Left renal pelvis (tissue), 4 donors: Measurements from ENCODE around the gene CLASP1. TPM values are rescaled to one million over a fixed set of nuclear protein-coding genes. Genes with fewer than 3 reads are reported as not detected.
A peak's percentile ranks its signal among the peaks of the same experiment; 100 is the strongest.
"Not testable (repeated sequence)": the region's sequence is repeated elsewhere in the genome, so short reads cannot be mapped to it uniquely, and the experiment has no call there.

Experiments
- DNase-seq, 4 donors: peaks; one replicate each; pipeline ENCODE4 v3.0.0-alpha.2; 2013; ENCODE audit warnings: low read depth in 4 of 4, low spot score in 3 of 4
- polyA plus RNA-seq, 4 donors: library from polyadenylated mRNA; unstranded; fragments of 120-200 nt; gene quantifications; one replicate each; pipeline ENCODE4 v1.2.1, GENCODE V29; 2013; ENCODE audit not compliant: insufficient read length in 4 of 4

The CLASP1 gene
- polyA plus RNA-seq, 4 donors, result 40.4 to 45.9 (median 44.9) TPM

DNA sequence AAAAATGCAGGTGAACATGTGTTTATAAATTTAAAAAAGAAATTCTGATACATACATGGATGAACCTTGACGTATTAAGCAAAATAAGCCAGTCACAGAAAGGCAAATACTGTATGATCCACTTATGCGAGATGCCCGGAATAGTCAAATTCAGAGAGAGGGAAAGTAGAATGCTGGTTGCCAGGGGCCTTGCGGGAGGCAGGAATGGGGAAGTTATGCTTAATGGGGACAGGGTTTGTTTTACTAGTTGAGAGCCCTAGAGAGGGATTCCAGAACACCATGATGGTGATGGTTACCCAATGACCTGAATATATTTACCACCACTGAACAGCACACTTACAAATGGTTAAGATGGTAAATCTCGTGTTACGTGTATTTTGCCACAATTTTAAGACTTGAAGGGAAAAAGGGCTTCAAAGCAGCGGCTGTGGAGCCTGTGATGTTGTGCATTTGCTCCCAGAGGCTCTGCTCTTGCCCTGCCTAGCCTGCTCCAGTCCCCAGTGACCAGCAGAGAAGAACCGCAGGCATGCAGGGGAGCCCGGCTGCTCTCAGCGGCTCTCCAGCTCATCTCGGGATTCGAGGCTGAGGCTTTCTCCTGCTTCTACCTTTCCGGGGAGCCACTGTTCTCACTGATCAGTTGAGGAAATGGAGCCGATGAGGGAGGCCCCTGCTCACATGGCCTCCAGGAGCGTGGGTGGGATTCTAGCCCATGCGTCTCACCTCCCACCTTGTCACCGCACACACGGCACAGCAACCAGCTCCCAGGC, 312.6 kb downstream of the CLASP1 start:
- no peak for DNase-seq

DNA sequence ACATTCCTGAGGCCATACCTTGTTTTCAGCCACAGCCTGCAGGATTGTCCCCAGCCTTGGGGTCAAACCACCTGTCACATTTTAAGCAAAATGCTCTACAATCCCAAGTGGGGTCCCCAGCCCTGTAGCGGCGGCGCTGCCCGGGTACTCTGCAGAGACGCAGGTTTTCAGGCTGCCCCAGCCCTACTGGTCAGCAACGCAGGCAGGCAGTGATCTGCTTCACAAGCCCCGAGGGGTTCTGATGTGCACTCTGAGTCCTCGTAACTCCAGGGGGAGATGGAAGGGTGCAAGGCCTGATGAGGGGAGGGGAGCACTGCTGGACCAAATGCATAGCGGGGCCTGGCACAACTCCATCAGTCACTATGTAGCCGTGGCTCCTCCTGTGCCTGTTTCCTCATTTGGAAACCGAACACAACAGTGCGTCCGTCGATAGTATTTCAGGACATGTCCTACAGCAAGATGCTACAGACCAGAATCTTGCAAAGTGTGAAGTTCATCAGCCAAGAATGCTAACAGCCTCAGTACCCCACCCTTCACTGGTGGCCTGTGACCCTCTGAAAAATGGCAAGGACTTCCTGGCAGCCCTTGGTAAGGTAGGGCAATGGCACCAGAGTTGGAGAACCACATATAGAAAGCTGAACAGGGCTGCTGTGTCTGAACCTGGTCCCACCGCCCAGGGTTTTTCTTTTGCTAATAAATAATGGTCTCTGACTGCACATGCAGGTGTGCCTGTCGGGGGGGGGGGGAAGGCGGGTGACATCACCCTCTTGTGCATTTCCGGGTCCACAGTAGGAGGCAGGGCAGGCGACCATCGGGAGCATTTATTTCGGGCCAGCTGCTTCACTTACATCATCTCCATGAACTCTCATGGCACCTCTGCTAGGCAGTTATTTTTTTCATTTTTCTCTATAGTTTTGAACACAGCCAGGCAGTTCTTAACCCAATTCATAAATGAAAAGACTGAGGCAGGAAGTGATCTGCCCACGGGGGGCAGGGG, 313.7 kb downstream of the CLASP1 start:
- no peak for DNase-seq

DNA sequence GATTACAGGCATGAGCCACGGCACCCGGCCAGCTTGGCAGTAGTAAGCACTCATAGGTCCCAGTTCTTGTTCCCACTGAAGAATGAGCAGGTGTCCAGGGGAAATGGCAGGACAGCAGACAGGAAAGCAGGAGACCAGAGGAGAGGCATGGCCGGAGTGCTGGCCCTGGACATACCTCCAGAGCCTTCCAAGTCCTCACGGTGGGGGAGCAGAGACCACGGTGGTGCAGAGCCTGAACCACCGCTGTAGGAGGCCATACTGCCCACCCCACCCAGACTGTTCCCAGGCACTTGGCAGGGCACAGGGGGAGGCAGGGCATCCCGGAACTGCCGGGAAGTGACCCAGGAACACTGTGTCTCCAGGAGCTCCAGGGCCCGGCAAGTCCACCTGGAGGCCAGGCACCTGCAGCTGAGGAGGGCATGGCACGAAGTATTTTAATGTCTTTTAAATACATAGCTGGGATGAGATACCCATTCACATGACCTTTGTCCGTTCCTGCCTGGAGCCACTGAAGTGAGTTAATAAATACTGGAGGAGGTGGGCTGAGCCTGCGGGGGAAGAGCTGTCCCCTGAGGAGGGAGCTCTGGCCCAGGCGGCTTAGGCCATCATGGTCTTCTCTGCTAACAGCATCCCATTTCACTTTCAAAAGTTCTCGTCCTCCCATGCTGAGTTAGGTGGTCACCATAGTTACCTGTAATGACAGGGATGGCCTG, 314.5 kb downstream of the CLASP1 start:
- DNase-seq, result peak in 1 of 4 donors; percentile 25

DNA sequence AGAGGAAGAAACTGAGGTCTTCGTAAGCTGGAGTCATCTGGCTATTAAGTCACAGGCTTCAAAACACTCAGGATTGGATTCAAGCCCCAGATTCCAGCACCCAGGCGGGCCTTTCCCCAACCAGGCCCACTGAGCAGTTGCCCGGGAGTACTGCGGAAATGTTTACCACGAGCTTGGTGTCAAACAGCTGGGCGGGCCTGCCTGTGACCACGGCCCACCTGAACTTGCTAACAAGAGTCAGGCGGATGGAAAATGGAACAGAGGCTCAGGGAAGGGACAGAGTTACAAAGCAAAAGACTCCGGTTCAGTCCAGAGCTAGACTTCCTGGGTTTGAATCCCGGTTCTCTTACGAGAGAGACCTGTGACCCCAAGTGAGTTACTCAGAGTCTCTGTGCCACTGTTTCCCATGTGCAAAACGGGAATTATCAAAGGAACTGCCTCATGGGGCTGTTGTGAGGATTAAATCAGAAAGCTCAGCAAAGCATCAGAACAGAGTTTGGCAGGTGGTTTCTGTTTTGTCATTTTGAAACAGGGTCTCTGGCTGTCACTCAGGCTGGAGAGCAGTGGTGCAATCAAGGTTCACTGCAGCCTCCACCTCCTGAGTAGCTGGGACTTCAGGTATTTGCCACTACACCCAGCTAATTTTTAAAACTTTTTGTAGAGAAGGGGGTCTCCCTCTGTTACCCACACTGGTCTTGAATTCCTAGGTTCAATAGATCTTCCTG, 315.3 kb downstream of the CLASP1 start:
- DNase-seq, result no peak

DNA sequence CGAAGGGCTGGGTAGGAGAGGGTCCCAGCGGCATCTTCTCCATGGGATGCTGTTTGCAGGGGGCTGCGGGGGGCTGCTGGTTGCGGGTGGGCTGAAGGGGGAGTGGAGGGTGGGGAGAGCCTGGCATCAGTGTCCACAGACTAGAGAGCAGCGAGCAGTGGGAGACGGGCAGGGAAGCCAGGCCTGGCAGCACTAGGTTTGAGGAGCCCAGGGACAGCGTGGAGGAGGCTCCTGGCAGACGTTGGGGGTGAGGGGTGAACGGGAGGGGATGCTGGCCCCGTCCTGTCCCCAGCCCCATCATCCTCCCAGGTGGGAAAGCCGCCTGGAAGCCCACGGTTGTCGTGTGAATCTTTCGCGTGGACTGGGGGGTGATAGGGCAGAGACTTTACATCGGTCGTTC, 316.0 kb downstream of the CLASP1 start:
- no peak for DNase-seq

DNA sequence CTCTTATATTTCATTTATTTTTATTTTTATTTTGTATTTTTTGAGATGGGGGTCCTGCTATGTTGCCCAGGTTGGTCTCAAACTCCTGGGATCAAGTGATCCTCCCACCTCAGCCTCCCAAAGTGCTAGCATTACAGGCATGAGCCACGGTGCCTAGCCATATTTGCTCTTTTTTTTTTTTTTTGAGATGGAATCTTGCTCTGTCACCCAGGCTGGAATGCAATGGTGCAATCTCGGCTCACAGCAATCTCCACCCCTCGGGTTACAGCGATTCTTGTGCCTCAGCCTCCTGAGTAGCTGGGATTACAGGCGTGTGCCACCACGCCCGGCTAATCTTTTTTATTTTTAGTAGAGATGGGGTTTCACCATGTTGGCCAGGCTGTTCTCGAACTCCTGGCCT, 317.9 kb downstream of the CLASP1 start:
- DNase-seq, result not testable (repeated sequence)

DNA sequence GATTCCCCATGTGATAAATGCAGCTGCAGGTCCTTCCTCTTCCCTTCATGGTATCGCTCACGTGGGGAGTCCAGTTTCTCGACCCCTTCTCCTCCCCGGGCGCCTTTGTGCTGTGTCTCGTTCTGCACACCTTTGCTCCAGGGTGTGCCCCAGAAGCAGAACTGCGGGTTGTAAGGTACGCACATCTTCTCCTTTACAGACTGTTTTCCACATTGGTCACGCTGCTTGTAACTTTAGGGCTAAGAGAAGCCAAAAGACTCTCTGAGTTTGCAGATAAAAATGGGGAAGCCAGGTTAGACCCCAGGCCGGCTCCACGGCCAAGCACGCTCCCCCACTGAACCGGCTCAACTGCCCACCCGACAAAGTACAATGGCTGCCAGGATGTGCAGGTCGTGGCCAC, 318.3 kb downstream of the CLASP1 start:
- DNase-seq, result no peak

DNA sequence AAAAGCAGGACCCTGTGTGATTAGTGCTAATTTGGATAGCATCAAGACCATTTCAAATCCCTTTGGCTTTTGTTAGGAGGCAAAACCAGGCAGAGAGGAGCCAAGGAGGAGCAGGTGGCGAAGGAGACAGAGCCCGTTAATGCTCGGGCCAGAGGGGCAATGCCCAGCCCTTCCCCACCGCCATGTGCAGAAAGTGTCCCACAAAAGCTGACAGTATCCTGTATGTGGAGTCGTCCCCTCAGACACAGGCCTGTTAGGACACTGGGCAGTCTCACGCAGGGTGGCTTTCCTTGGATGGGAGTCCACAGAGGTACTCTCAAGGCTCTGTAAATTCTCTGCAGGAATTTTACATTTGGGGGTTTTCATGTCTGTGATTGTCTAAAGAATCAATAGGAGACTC, 319.5 kb downstream of the CLASP1 start:
- no peak for DNase-seq

DNA sequence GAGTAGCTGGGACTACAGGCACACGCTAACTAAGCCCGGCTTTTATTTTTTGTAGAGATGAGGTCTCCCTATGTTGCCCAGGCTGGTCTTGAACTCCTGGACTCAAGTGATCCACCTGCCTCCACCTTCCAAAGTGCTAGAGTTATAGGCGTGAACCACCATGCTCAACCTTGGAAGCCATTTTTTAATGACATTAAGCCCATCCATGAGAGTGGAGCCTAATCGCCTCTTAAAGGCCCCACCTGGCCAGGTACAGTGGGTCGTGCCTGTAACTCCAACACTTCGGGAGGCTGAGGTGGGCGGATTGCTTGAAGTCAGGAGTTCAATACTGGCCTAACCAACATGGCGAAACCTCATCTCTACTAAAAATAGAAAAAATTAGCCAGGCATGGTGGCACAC, 322.6 kb downstream of the CLASP1 start:
- no peak for DNase-seq

DNA sequence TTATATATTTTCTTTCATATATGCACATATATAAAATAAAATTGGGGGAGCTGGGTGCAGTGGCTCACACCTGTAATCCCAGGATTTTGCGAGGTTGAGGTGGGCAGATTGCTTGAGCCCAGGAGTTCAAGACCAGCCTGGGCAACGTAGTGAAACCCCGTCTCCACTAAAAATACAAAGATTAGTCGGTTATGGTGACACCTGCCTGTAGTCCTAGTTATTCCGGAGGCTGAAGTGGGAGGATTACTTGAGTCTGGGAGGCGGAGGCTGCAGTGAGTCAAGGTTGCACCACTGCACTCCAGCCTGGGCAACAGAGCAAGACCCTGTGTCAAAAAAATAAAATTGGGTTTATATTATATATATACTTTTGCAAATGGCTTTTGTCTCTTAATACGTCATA, 324.7 kb downstream of the CLASP1 start:
- no peak for DNase-seq

DNA sequence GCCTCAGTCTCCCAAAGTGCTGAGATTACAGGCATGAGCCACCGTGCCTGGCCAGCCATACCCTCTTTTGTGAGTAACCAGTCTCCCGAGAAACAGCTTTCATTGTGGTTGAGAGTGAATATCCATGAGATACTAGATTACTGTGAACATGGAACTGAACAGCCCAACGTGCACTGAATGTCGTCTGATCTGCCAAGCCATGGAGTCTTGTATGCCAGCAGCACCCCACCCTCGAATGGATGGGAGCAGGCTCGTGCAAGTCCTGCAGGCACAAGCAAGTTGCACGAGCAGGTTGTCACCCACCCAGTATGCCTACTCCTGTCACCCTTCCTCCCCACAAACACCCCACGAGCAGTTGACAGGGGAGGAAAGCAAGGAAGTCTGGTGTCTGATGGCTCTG, 327.8 kb downstream of the CLASP1 start:
- no peak for DNase-seq

DNA sequence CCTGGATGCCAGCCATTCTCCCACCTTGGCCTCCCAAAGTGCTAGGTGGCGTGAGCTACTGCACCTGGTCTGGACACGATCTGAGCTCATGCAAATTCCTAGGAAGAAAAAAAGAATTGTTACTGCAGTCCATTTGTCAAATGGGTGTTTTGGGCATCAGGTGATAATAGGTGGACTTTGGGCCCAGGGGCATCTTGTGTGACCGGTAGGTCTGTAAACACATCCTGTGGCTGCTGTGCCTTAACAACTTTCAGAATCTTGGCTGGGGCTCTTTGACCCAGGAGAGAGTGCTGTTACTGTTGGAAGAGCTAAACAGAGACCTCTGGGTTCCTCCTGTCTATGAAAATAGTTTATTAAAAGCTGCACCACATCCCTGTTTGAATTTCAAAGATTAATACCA, 329.3 kb downstream of the CLASP1 start:
- no peak for DNase-seq

DNA sequence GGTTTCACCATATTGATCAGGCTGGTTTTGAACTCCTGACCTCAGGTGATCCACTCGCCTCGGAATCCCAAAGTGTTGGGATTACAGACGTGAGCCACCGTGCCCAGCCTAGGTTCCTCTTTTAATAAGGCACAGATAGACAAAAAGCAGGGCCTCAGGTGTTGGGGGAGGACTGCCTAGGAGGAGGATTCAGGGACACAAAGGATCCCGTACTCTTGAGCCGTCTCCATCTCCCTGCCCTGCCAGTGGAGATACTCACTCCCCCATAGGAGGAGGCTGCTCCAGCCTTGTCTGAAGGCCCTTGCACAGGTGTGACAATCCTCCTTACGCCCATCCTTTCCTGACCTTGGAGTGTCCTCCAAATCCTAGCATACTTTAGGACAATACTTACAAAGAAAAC, 332.3 kb downstream of the CLASP1 start:
- no peak for DNase-seq

DNA sequence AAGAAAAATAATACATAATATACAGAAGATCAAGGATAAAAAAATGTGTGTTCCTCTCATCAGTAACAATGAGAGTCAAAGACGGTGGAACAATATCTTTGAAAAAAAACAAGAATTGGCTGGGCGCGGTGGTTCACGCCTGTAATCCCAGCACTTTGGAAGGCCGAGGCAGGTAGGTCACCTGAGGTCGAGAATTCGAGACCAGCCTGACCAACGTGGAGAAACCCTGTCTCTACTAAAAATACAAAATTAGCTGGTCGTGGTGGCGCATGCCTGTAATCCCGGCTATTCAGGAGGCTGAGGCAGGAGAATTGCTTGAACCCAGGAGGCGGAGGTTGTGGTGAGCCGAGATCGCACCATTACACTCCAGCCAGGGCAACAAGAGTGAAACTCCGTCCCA, 335.6 kb downstream of the CLASP1 start:
- DNase-seq, result not testable (repeated sequence)

DNA sequence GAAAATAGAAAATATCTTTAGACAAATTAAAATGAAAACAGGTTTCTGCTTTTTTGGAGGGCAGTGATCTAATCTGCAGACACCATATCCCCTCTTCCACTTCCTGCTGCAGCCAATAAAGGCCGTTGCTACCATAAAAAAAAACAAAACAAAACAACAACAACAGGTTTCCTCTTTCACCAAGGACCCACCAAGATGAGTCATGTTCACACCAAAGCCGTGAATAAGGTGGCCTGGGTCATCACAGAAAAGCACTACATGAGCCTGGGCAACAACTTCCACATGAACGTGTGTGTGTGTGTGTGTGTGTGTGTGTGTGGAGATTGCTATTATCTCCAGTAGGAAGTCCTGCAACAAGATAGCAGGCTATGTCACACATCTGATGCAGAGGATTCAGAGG, 339.5 kb downstream of the CLASP1 start:
- no peak for DNase-seq

DNA sequence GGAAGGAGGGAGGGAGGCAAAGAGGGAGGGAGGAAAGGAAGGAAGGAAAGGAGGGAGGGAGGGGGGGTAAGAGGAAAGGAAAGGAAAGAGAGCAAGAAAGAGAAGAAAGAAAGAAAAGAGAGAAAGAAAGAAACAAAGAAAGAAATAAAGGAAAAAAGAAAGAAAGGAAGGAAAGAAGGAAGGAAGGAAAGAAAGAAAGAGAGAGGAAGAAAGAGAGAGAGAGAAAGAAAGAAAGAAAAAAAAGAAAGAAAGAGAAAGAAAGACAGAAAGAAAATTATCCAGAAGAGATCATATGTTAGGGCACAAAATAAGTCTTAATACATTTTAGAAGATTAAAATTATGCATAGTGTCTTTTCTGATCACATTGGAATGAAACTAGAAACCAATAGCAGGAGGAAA, 339.9 kb downstream of the CLASP1 start:
- no peak for DNase-seq

DNA sequence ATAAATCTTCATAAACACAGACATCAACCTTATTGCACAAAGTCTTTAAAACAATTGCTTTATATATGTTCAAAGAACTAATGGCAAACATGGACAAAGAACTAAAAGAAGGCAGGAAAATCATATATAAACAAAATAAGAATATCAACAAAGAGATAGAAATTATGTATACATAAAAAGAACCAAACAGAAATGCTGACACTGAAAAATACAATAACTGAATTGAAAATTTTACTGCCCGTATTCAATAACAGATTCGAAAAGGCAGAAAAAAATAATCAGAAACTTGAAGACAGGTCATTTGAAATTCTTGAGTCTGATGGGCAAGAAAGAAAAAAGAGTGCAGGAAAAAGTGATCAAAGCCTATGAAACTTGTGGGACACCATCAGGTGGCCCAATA, 342.2 kb downstream of the CLASP1 start:
- DNase-seq, result no peak

DNA sequence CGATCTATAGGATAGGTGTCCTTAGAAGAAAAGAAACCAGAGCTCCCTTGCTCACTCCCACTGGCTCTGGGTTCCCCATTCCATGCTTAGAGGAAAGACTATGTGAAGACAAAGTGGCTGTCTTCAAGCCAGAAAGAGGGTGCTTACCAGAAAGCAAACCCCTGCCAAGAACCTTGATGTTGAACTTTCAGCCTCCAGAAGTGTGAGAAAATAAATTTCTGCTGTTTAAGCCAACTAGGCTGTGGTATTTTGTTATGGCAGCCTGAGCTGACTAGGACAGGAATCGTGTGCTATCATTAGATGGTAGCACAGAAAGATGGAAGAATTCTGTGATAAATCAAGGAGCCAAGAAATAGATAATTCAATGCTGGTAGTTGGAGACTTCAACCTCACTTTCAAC, 344.3 kb downstream of the CLASP1 start:
- no peak for DNase-seq

DNA sequence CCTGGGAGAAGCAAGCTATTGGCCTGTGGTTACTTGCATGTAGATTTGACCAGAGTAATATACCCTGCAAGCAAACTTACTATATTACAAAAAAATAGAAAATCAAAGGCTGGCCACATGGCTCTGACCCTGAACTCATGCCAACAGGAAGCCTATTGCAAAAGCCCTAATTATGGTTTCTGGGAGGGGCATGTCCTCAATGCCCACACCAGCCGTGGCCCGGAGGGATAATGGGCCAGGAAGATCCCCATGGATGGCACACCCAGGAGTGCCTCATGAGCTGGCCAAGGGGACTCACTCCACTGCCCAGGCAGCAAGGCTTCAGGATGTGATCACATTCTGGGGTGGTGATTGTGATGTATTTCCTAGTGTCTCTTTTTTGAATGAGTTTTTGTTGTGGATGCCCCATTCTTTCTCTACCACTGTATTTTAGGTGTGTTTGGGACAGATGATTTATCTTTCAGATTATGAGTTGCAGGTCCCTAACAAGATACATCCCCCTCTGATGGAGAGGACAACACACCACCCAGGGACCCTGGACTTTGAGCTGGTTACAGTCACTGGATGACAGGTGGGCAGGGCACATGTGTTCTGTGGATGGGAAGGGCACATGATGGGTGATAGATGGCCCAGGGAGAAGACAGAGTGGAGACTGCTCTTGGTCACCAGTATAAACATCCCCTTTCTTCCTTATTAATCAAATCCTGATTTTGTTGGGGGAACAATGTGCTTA, 345.6 kb downstream of the CLASP1 start:
- DNase-seq, result no peak

DNA sequence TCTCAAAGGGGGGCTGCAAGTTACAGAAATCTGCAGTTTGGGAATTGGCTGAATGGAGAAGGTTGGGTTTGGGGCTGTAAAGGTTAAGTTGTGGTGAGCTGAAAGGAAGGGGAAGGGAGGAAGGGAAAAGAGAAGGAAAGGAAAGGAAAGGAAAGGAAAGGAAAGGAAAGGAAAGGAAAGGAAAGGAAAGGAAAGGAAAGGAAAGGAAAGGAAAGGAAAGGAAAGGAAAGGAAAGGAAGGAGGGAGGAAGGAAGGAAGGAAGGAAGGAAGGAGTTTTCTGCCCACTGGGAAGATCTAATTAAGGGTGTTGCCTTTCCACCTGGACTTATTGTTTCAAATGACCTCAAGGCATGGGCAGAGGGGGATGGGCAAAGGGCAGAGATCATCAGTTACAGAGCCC, 348.1 kb downstream of the CLASP1 start:
- DNase-seq, result not testable (repeated sequence)
